Renal cortical epithelial cell (primary cell): ENCODE results near the gene GIMD1. TPM values are rescaled to one million over a fixed set of nuclear protein-coding genes. Genes with fewer than 3 reads are reported as not detected.
"Not testable (repeated sequence)": the region's sequence is repeated elsewhere in the genome, so short reads cannot be mapped to it uniquely, and the experiment has no call there.

Source experiments
- DNase-seq: peaks from one replicate; pipeline ENCODE4 v3.0.0-alpha.2; 2011; ENCODE audit warnings: low read depth
- total RNA-seq: library from RNA; depleted of rRNA; stranded (reverse); fragments of >200 nt; gene quantifications from 2 replicates; pipeline ENCODE4 v1.2.3, GENCODE V29; 2014

GIMD1 gene
- total RNA-seq, 1 donor from 2014 or later: not detected

DNA sequence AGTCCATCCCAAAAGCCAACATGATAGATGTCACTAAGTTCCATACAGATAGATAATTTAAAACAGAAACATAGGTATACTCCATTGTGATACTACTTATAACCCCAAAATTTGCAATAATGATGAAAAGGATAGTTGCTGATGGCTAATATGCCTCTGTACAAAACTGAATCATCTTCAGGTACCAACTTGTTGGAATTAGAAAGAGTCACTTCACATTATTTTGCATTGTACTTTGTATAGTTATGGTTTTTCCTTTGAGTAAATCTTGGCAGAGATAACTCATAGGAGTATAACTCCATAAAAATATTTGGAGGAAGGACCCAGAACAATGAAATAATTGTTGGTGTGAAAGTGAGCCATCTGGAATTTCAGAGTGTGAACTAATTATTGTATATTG, 17.6 kb downstream of the GIMD1 start:
- DNase-seq: no peak

DNA sequence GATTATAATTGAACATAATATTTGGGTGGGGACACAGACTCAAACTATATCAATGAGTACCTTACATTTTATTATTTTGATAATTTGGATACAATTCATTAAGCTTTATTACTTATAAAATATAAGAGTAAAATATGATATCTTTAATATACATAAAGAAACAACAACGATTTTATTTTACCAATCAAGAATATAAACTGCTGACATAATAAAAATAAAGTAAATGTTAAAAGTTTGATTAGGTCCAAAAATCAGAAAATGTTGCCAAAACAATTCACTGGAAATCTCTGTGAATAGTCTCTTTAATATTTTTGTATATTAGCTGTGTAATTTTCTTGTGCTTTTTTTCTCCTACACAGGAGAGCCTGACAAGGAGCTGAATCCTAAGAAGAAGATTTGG, 21.4 kb downstream of the GIMD1 start:
- no peak for DNase-seq

DNA sequence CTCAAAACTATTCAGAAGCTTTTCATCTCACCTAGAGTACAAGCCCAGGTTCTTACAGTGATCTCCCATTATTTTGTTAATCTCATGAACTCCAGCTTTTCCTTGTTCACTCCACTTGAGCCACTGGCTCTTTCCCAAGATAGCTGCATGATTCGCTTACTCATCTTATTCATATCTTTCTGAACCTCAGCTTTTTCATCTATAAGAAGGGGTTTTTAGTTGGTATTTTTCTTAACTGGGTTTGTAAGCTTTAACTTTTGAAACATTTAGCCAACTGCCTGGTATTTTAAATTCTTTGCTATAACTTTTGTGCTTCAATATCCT, 24.0 kb downstream of the GIMD1 start:
- no peak for DNase-seq

DNA sequence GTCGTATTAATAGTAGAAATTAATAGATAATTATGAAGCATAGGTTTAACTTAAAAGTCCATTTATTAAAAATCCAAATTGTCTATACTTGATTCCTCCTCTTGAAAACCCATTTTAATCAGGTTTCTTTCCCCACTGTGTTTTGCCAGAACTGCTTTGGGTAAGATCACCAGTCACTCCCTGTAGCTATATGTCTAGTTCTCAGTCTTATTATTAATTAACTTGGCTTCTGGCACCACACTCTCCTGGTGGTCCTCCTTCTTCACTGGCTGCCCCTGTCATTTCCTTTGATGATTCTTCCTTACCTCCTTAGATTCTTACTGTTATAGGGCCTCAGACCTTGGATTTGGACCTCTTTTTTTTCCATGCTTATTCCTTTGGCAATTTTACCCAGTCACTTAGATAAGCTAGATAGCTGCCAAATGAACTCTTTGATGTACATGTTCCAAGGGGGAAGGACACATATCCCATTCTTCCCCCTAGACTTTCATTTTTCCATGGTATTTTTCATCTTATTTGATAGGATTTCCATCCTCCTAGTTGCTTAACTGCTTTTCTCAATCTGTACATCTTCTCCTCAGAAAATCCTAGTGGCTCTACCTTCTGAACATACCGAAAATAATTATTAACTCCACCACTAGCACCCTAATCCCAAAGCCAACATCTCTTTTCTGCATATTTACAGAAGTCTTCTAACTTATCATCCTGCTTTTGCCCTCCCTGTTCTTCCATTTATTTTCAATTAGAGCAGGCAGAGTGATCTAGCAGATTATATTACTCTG, 24.5 kb downstream of the GIMD1 start:
- DNase-seq: no peak

DNA sequence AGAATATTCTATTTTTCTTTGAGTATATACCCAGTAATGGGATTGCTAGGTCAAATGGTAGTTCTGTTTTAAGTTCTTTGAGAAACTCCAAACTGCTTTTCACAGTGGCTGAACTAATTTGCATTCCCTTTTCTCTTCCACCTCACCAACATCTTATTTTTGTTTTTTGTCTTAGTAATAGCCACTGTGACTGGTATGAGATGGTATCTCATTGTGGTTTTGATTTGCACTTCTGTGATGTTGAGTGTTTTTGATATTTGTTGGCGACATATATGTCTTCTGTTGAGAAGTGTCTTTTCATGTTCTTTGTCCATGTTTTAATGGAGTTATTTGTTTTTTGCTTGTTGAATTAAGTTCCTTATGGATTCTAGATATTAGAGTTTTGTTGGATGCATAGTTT, 27.8 kb downstream of the GIMD1 start:
- DNase-seq: no peak

DNA sequence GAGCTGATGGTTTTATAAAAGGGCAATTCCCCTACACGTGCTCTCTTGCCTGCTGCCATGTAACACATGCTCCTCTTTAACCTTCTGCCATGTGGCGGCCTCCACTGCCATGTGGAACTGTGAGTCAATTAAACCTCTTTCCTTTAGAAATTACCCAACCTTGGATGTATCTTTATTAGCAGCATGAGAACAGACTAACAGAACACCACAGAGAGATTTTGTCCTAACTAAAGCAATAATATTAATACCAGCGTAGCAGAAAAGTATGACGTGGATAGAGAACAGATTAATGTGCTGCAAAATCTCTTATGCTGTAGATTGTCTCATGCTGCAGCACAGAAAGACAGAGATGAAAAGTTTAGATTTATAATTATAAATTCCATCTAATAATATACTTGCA, 29.1 kb downstream of the GIMD1 start:
- DNase-seq: no peak

DNA sequence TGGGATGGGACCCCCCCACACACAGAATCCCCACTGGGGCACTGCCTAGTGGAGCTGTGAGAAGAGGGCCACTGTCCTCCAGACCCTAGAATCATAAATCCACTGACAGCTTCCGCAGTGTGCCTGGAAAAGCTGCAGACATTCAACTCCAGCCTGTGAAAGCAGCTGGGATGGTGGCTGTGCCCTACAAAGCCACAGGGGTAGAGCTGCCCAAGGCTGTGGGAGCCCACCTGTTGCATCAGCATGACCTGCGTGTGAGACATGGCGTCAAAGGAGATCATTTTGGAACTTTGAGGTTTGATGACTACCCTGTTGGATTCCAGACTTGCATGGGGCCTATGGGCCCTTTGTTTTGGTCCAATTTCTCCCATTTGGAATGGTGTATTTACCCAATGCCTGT, 29.9 kb downstream of the GIMD1 start:
- DNase-seq: no peak

DNA sequence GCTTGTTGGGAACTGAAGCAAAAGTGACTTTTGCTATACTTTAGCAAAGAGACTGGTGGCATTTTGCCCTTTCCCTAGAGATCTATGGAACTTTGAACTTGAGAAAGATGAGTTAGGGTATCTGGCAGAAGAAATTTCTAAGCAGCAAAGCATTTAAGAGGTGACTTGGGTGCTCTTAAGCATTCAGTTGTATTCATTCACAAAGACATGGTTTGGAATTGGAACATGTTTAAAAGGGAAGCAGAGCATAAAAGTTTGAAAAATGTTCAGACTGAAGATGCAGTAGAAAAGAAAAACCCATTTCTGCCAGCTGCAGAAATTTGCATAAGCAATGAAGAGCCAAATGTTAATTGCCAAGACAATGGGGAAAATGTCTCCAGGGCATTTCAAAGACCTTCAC, 30.7 kb downstream of the GIMD1 start:
- DNase-seq: no peak

DNA sequence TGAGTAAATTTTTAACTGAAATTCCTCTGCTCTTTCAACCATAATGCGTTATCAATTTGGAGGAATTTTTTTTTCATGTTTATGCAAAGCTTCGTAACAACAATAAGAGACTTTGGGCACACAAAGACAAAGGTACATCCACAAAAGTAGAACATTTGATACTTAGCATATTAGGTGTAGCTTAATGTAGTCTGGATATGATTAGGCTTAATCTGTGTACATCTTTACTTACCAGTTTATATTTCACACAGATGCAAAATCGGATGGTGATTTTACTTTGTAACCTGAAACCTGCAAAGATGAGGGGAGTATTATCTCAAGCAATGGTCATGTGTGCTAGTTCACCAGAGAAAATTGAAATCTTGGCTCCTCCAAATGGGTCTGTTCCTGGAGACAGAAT, 32.0 kb downstream of the GIMD1 start:
- no peak for DNase-seq

DNA sequence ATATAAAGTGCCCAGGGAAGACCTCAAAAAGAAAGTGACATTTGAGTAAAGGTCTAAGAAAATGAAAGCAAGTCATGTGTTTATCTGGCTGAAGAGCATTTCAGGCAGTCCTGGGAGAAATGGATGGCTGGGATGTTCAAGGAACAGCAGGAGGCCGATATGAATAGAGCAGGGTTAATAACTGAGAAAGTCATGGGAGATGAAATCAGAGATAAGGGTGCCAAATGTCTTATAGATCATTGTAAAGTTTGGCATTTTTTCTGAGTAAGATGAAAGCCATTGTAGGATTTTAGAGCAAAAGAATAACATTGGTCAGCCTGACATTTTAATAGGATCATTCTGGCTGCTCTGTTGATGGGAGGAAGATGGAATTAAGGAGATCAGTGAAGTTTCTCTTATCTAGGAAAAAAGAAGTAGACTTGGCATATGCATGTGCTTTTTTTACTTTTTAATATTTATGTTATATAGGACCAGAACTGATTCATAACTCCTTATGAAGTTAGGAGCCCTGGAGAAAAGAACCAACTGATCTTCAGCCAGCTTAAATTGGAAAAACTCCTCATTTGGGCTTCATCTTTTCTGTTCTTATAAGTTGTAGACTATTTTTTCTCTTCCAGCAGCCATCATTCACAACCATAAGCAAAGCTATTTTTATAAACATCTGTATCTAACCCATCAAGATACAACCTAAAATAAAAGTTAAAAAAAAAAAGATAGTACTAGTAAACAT, 33.7 kb downstream of the GIMD1 start:
- DNase-seq: no peak

DNA sequence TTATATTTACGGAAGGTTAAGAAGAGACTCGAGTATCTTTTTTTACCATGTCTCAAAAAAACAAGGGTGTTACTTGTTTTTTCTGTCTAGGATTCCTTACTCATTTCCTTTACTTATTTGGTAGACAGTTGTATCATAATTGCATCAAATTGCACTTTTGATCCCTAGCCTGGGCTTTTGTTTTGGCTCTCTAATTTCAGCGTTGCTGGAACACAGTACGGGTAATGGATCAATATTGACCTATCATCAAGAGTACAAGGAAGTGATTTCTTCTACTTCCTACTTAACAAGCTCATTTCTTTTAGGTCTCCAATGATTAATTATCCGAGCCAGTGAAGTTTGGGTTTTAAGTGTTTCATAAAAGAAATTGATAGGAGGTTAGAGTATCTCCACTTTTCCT, 35.4 kb downstream of the GIMD1 start:
- no peak for DNase-seq

DNA sequence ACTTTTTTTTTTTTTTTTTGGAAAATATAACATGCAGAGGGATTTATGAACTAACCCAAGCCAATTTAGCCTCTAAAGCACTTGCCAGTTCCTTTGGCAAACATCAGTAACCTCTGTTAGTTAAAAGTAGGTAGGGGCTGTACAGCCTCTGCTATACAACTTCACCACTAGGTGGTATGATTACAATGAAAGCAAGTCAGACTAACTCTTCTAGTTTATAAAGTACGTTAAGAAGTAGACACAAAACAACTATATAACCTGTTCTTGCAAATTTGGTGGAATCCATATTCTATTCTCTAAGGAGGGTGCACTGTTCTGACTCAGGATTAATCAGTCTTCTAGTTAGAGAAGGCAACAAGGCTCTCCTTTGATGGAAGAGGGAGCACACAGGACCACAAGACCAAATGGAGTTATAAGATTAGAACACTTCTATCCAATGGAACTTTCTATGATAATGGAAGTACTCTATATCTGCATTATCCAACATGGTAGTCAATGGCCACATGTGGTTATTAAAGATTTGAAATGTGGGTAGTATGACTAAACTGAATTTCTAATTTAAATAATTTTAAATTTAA, 39.4 kb downstream of the GIMD1 start:
- DNase-seq: peak; percentile 69

DNA sequence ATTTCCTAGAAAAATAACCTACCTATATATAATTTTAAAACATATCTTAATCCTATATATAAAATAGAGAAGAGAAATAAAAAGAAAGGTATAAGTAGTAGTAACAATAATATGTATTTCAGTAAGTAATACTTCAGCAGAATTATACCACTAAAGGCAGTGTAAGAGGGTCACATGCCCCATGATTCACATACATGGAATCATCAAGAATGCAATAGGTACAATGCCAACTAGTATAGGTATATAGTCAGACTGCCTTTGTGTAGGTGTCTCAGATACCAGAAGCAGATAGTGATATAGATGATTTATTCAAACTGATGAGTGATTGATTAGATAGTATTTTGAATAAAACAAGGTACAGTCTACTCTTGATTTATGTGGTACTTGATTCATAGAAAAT, 42.8 kb downstream of the GIMD1 start:
- peak; percentile 30 for DNase-seq

DNA sequence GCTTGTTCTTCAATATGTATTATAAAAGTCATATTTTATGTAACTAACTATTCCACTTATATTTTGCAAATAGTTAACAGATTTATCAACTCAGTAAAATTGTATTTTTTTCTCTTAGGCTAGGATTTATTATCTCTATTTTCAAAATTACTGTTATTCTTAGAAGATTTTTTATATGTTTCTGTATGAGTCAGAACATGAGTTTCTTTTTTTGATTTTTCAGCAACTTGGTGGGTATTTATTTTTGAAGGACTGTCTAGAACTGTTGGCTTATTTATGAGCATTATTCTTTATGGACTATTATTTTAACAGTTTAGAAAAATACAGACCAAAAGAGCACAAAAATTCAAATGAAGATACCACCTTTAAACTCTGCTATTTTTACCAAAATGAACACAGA, 45.5 kb downstream of the GIMD1 start:
- DNase-seq: no peak

DNA sequence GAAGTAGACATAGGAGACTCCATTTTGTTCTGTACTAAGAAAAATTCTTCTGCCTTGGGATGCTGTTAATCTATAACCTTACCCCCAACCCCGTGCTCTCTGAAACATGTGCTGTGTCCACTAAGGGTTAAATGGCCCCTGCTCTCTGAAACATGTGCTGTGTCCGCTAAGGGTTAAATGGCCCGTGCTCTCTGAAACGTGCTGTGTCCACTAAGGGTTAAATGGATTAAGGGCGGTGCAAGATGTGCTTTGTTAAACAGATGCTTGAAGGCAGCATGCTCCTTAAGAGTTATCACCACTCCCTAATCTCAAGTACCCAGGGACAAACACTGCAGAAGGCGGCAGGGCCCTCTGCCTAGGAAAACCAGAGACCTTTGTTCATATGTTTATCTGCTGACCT, 46.8 kb downstream of the GIMD1 start:
- not testable (repeated sequence) for DNase-seq

DNA sequence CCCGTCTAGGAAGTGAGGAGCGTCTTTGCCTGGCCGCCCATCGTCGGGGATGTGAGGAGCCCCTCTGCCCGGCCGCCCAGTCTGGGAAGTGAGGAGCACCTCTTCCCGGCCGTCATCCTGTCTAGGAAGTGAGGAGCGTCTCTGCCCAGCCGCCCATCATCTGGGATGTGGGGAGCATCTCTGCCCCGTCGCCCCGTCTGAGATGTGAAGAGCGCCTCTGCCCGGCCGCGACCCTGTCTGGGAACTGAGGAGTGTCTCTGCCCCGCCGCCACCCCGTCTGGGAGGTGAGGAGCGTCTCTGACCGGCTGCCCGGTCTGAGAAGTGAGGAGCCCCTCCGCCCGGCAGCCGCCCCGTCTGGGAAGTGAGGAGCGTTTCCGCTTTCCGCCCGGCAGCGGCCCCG, 47.4 kb downstream of the GIMD1 start:
- not testable (repeated sequence) for DNase-seq

DNA sequence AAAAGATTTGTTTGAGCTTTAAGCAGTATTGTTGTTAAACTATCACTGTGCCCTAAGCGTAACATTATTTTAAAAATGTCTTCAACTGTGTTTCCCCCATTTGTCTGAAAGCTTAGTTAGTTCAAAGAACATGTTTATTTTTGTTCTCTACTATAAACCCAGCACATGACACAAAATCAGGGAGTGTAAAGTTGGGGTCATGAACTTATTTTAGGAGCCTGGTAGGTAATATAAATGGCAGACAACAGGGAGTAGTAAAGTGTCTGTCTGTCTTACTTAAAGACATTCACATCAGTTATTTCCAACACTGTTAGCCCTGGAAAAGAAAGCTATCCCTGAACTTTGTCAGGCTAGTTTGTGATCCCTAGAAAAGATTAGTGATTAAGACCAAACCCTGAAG, 48.3 kb downstream of the GIMD1 start:
- no peak for DNase-seq

DNA sequence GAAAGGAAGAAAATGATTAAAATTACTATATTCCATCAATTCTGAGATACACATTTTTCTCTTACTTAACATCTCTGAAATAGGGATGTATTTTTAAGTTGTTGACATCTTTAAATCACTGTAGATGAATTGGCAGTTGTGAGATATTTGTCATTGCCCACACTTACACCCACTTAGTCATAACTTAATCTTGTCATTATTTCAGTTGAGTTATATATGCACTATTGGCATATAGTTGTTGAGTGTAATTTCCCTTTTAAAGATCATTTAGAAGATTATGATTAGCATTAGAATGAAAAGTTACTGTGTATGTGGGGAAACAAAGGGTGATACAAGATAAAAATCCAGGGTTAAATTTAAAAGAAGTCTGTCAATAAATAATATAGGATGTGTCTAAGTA, 50.1 kb downstream of the GIMD1 start:
- no peak for DNase-seq

DNA sequence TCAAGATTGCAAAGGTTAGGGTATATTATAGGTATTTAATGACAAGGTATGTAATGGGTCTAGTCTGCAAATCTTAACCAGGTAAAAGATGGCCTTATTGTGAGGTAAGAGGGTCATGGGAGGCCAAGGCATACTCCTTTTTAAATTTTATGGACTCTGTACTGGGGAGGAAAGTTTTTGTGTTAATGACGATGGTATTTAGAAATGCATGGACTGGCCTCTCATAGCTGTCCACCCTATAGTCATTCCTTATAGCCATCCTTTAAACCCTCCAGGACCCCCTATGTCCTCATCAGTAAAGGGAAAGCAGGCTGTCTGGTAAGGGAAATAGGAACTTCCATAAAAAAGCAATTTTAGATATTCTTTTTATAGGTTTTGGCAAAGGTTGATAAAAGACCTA, 50.8 kb downstream of the GIMD1 start:
- DNase-seq: no peak

DNA sequence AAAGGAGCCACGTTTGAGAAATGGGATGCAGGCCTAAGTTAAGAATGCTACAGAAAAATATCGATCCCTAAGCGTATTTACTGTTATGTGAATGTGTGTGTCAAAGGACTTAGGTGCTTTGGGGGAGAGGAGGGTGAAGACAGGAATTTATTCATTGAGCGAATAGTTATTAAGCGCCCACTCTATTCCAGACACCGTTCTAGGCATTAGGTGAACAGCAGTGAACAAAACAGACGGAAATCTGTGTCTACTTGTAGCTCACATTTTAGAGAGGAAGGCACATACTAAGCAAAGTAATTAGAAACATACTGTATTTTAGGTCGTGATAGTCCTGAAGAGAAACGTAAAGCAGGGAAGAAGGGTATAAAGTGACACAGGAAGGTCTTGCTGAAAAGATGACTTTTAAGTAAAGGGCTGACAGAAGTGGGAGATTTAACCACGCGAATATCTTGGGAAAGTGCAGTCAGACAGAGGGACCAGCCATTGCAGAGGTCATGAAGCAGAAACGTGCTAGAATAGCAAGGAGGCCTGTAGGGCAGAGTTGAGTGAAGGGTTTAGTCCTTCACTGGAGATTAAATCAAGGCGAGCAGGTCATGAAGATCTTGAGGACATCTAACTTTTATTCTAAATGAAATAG, 51.7 kb downstream of the GIMD1 start:
- DNase-seq: peak; percentile 18

DNA sequence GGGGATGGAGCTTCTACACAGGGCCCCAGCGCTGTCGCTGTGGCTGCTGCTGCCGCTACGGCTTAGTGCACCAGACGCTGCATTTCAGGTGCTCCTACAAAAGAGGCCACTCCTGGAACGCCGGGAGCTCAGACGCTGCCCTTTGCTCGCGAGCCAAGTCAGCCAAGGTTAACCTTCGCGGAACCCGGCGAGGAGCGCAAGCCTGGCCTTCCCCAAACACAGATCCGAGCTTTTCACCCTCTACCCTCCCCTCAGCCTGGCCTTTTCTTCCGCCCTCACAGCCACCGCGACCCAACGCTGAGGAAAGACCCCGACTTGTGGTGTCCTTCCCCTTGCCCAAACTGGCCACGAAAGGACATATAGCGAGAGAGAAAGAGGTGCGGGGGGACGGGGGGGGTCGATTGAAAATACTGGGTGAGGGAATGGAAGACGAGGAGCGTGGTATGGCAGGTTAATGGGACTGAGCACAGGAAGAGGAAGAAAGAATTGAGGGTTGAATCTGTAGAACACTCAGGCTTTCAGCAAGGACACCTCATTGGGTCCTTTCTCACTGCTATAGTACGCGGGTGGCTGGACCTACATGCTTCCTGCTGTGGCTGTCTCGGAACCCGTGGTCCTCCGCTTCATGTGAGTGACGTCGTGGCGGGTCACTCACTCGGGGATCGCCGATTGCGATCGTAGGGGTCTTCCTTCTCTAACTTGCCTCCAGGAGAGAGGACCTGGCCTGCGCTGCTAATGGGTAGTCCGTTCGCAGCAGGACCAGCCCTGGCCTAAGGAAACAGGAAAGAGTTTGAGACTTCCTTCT, 52.4 kb downstream of the GIMD1 start, which contains the start of the genes AIMP1 and TBCK:
TSS of gene AIMP1 (plus strand) at position 583 of the 805 bp plus-strand sequence. CDS start 8,460 bp downstream, outside the sequence.
TSS of gene TBCK (minus strand) at position 242 of the 805 bp plus-strand sequence. CDS start 7,249 bp downstream, outside the sequence.
- DNase-seq: peak; percentile 84
